Measurements from ENCODE around the gene RAB27B. TPM values are rescaled to one million over a fixed set of nuclear protein-coding genes. Genes with fewer than 3 reads are reported as not detected.

RAB27B gene
- total and polyA plus RNA-seq, 2 of the 8 experiments (the other 6 are each of a cell fraction or from before 2014, with no cell fraction given): 0.05 to 0.60 TPM

DNA sequence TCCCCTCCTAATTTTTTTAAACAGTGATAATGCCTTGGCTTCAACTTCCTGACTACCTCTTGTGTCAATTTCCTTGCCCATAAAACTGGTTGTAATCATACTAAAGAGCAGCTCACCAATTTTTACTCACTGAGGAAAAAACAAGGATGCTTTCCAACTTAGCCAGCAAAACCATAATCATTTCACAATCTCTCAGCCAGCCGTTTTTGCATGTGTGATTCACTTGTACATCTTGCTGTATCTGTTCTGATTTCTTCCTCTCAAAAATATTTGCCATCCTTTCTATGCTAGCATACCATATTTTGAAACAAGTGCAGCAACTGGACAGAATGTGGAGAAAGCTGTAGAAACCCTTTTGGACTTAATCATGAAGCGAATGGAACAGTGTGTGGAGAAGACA lies 60.7 kb downstream of the RAB27B start:
- Histone ChIP-seq H3K4me2 (ENCODE audit: insufficient read depth in 1 of 2, low read depth in 2 of 2, low read length in 2 of 2) (no peak overlapping the region), H3K4me1 (replicated peaks in 1 of 4; ENCODE audit: control insufficient read depth in 3 of 4, insufficient read depth in 4 of 4, low read length in 3 of 4) (no peaks in the 10 kb centered on the region), H3K4me3 (ENCODE audit: extremely low read depth in 1 of 4, insufficient read depth in 2 of 4, low read depth in 3 of 4, low read length in 4 of 4) (no peak overlapping the region), H2BK12ac (ENCODE audit: low read depth, low read length) (no peak overlapping the region), H3K9ac (replicated peaks in 1 of 4; ENCODE audit: extremely low read depth in 1 of 4, low read depth in 3 of 4, low read length in 3 of 4) (no peak overlapping the region), H2AK5ac (ENCODE audit: low read depth, low read length) (no peak overlapping the region), H4K91ac (replicated peaks; ENCODE audit: insufficient read length, low read length) (no peak overlapping the region), H3K18ac (ENCODE audit: extremely low read depth, low read length) (no peak overlapping the region), H3K23ac (ENCODE audit: insufficient read length) (no peak overlapping the region), H3K23me2 (ENCODE audit: low read depth, low read length) (no peaks in the 10 kb centered on the region), H3K27me3 (replicated peaks in 1 of 4; ENCODE audit: control insufficient read depth in 3 of 4, extremely low read depth in 1 of 4, insufficient read depth in 3 of 4, low read length in 3 of 4) (peaks cover 0 to 1% (median 0%) of the 10 kb centered on the region in 4 experiments; a peak in 1 of 7 replicates), H4K8ac (ENCODE audit: extremely low read depth, insufficient read depth, low read length) (no peak overlapping the region), H3K36me3 (ENCODE audit: control insufficient read depth in 2 of 4, insufficient read depth in 4 of 4, low read length in 3 of 4) (no peaks in the 10 kb centered on the region), H4K20me1 (replicated peaks in 1 of 2; ENCODE audit: control insufficient read depth in 1 of 2, insufficient read depth in 2 of 2, low read length in 2 of 2) (no peaks in the 10 kb centered on the region), H2AFZ (ENCODE audit: low read length) (no peak overlapping the region), H3K4ac (replicated peaks; ENCODE audit: insufficient read length, low read depth, low read length) (no peak overlapping the region), H2BK5ac (ENCODE audit: low read depth, low read length) (no peak overlapping the region), H3K9me3 (ENCODE audit: insufficient read depth in 2 of 2, low read depth in 1 of 2, low read length in 1 of 2) (no peaks in the 10 kb centered on the region), H2BK15ac (ENCODE audit: low read length) (no peak overlapping the region), H3K79me1 (ENCODE audit: low read depth, low read length) (no peaks in the 10 kb centered on the region), H3K56ac (replicated peaks; ENCODE audit: insufficient read length, low read depth, low read length) (no peak overlapping the region), H3K14ac (ENCODE audit: insufficient read length) (no peak overlapping the region), H4K5ac (ENCODE audit: insufficient read length, low read depth, low read length) (no peak overlapping the region), H3K79me2 (ENCODE audit: control insufficient read depth in 1 of 2, insufficient read depth in 2 of 2, low read length in 2 of 2) (no peaks in the 10 kb centered on the region), H2BK120ac (replicated peaks; ENCODE audit: low read depth, low read length) (no peak overlapping the region), H2BK20ac (ENCODE audit: low read length) (no peak overlapping the region), H3K27ac (ENCODE audit: low read depth, low read length) (no peak overlapping the region)
- WGBS, 2 experiments (ENCODE audit: extremely low coverage in 1 of 2, insufficient coverage in 1 of 2, insufficient read length in 1 of 2, insufficient replicate concordance in 2 of 2, low coverage in 1 of 2, low lambda C conversion rate in 2 of 2, missing lambda C conversion rate in 1 of 2): 87% methylated on average over 2 of the region's 2 CpGs; no CpG with 5 or more reads in 1 of the 2 experiments
- ChIA-PET CTCF (ENCODE audit: partially characterized antibody) (interaction anchor here (0.6 kb wide), 1 partner anchor 18 kb away, joined by 3 read pairs; no protein-coding TSS in a partner anchor), POLR2A (ENCODE audit: partially characterized antibody) (no interaction called here)
- FAIRE-seq (no peak), DNase-seq (ENCODE audit: low read depth in 1 of 2, low spot score in 2 of 2) (no peak)
- no peak for TF ChIP-seq TEAD4 (IDR thresholded peaks at IDR 0.05; ENCODE audit: low read depth, low read length)
